GM08714 (cell line): ENCODE results near the gene CABCOCO1.

Experiments used
- H3K4me3 ChIP-seq: fragments of 200-500 bp; sonication (Bioruptor generic); 2 replicates; pipeline ENCODE4 v1.5.1; 2014; ENCODE audit warnings: mild to moderate bottlenecking, low read length, inconsistent platforms
- ZNF274 ChIP-seq: IDR thresholded peaks from 2 replicates; pipeline ENCODE4 v1.6.1; 2012; ENCODE audit warnings: mild to moderate bottlenecking, low read depth, low read length

The CABCOCO1 gene

GRCh38 chr10:61812920-61813319 is 150.2 kb downstream of the CABCOCO1 start:
- TF ChIP-seq ZNF274 = no peak

DNA sequence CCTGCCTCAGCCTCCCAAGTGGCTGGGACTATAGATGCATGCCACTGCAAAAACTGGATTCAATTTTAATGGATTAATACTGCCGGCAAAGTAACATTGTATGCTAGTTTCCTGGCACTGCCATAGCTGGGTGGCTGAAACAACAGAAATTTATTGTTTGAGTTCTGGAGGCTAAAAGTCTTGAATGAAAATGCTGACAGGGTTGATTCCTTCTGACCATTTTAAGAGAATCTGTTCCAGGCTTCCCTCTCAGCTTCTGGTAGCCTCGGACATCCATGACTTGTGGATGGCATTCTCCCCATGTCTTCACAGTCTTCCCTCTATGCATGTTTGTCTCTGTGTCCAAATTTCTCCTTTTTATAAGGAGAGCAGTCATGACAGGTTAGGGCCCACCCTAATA is 151.4 kb downstream of the CABCOCO1 start:
- no peak for TF ChIP-seq ZNF274
- H3K4me3 ChIP-seq = no peak overlapping the region

More at GRCh38 chr10:61812920-61813319, 150.2 kb downstream of the CABCOCO1 start:
- H3K4me3 ChIP-seq = no peak overlapping the region

DNA sequence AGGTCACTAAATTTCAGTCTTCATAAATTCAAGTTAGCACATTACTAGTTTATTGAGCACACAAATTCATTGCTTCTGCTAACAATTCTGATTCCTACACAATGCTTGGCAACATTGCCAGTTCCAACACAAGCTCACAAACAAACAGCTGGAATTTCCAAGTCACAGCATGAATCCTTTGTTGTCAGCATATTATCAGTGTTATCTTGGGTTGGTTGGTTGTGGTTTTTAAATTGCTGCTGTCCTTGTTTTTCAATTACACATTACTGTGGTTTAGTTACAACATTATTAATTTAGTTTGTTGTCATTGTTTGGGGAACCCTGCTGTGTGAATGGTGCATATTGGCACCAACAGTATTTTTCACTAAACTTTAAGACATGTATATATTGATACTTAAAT is 152.8 kb downstream of the CABCOCO1 start:
- TF ChIP-seq ZNF274 = no peak
- H3K4me3 ChIP-seq = no peak overlapping the region
